Measurements from ENCODE around the gene ACAD11. TPM values are rescaled to one million over a fixed set of nuclear protein-coding genes. Genes with fewer than 3 reads are reported as not detected.

Gene ACAD11
- total RNA-seq, 1 experiment from 2014 or later: 15.6 TPM

GRCh38 chr3:132598181-132598580, 61.4 kb downstream of the ACAD11 start:
- no peaks in the 10 kb centered on the region for H3K9me3 ChIP-seq (ENCODE audit: control insufficient read depth, low read depth, low read length)
- H3K27me3 ChIP-seq (ENCODE audit: insufficient read depth, low read length): no peaks in the 10 kb centered on the region
- TF ChIP-seq, protein P1, sequence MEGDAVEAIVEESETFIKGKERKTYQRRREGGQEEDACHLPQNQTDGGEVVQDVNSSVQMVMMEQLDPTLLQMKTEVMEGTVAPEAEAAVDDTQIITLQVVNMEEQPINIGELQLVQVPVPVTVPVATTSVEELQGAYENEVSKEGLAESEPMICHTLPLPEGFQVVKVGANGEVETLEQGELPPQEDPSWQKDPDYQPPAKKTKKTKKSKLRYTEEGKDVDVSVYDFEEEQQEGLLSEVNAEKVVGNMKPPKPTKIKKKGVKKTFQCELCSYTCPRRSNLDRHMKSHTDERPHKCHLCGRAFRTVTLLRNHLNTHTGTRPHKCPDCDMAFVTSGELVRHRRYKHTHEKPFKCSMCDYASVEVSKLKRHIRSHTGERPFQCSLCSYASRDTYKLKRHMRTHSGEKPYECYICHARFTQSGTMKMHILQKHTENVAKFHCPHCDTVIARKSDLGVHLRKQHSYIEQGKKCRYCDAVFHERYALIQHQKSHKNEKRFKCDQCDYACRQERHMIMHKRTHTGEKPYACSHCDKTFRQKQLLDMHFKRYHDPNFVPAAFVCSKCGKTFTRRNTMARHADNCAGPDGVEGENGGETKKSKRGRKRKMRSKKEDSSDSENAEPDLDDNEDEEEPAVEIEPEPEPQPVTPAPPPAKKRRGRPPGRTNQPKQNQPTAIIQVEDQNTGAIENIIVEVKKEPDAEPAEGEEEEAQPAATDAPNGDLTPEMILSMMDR (conservative IDR thresholded peaks at IDR 0.05): no peak
- H3K56ac ChIP-seq (ENCODE audit: insufficient read length, low read depth, low read length): no peak overlapping the region
- Mint-ChIP-seq H3K27ac (no peak overlapping the region), H3K9me3 (no peaks in the 10 kb centered on the region), H3K4me3 (no peak overlapping the region), H3K36me3 (ENCODE audit: insufficient read depth in 1 of 3, low read depth in 3 of 3) (peaks cover 0 to 5% (median 3%) of the 10 kb centered on the region in 3 experiments; a peak in 4 of 7 replicates), H3K27me3 (ENCODE audit: low read depth) (no peaks in the 10 kb centered on the region), H3K4me1 (peaks cover 5 to 6% of the 10 kb centered on the region in 2 experiments)
- no peak overlapping the region for H2BK5ac ChIP-seq (ENCODE audit: insufficient read length, low read length)
- H3K79me2 ChIP-seq (ENCODE audit: insufficient read depth, low read length): no peaks in the 10 kb centered on the region
- no peaks in the 10 kb centered on the region for H4K20me1 ChIP-seq (ENCODE audit: control insufficient read depth, insufficient read depth, insufficient read length)
- no peak overlapping the region for H2BK15ac ChIP-seq (ENCODE audit: low read depth, low read length)
- no peak overlapping the region for H3K18ac ChIP-seq (ENCODE audit: insufficient read length, low read depth, low read length)
- no peak overlapping the region for H3K4ac ChIP-seq (ENCODE audit: low read depth, low read length)
- H3K23me2 ChIP-seq (ENCODE audit: insufficient read length, low read depth, low read length, poor library complexity, severe bottlenecking): no peaks in the 10 kb centered on the region
- no peak overlapping the region for H3K27ac ChIP-seq (ENCODE audit: insufficient read length, low read depth, low read length)
- H2BK12ac ChIP-seq (ENCODE audit: insufficient read length, low read depth, low read length): no peak overlapping the region
- no peak overlapping the region for H3T11ph ChIP-seq (ENCODE audit: low read length)
- H3K23ac ChIP-seq (ENCODE audit: insufficient read length, low read depth, low read length): no peak overlapping the region
- DNase-seq: no peak
- no peak overlapping the region for H4K91ac ChIP-seq (ENCODE audit: insufficient read length, low read depth, low read length)
- no peak overlapping the region for H3K14ac ChIP-seq (ENCODE audit: insufficient read depth, low read length)
- no peak overlapping the region for H3K4me2 ChIP-seq (ENCODE audit: insufficient read depth, insufficient read length, low read length)
- no peaks in the 10 kb centered on the region for H3K79me1 ChIP-seq (ENCODE audit: insufficient read depth, low read depth, low read length, poor library complexity, severe bottlenecking)
- H2AFZ ChIP-seq (ENCODE audit: low read length): no peak overlapping the region
- no peak overlapping the region for H3K9ac ChIP-seq (ENCODE audit: extremely low read depth, insufficient read length, low read length)
- WGBS (ENCODE audit: extremely low coverage, insufficient read length, low lambda C conversion rate): no CpG with 5 or more reads among the region's 3 CpGs
- no peak overlapping the region for H2BK120ac ChIP-seq (ENCODE audit: low read depth, low read length, poor library complexity, severe bottlenecking)
- no peak overlapping the region for H2BK20ac ChIP-seq (ENCODE audit: low read depth, low read length, poor library complexity, severe bottlenecking)
- no peak overlapping the region for H4K8ac ChIP-seq (replicated peaks; ENCODE audit: insufficient read length, low read depth, low read length)
- H3K4me1 ChIP-seq (ENCODE audit: insufficient read depth, low read length): peaks cover 4% of the 10 kb centered on the region; the same call in 1 of the 2 replicates
- no peak overlapping the region for H4K5ac ChIP-seq (ENCODE audit: insufficient read length, low read depth, low read length)
- no peak overlapping the region for H2AK5ac ChIP-seq (ENCODE audit: insufficient read length, low read length)
